ENCODE data around the gene METTL23. TPM values are rescaled to one million over a fixed set of nuclear protein-coding genes. Genes with fewer than 3 reads are reported as not detected.
"Not testable (repeated sequence)": the region's sequence is repeated elsewhere in the genome, so short reads cannot be mapped to it uniquely, and the experiment has no call there.

The METTL23 gene
- total and polyA plus RNA-seq, 8 donors, result 1.2 to 72.1 (median 31.7) TPM

DNA sequence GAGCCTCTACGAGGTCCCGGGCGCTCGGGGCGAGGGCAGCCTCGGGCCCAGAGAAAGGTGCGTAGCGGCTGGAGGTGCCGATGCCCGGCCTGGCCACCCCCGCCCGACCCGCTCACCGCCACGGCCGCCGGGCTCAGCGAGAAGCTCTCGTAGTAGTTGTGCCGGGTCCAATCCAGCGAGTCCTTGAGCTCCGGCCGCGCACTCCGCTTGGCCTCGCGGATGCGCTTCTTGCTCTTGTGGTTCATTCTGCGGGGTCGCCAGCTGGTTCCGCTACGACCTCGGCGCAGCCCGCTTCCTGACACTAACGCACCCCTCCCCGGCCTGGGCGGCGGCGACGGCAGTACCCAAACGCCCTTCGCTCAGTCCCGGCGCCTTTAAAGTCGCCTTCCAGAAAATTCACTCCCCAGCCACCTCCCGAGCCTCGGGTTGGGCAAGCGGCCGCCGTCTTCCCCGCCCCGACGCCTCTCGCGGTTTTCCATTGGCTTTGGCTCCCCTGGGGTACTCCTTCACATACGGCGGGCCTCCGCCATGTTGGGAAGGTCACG, 336 bp upstream of the METTL23 start, which contains the start of gene JMJD6:
TSS of gene JMJD6 (minus strand) at position 376 of the 545 bp plus-strand sequence. CDS start at position 245, 131 bp downstream.
- 0 to 1% (median 0%) methylated on average over 17 to 60 of the region's 60 CpGs for WGBS, 5 donors

DNA sequence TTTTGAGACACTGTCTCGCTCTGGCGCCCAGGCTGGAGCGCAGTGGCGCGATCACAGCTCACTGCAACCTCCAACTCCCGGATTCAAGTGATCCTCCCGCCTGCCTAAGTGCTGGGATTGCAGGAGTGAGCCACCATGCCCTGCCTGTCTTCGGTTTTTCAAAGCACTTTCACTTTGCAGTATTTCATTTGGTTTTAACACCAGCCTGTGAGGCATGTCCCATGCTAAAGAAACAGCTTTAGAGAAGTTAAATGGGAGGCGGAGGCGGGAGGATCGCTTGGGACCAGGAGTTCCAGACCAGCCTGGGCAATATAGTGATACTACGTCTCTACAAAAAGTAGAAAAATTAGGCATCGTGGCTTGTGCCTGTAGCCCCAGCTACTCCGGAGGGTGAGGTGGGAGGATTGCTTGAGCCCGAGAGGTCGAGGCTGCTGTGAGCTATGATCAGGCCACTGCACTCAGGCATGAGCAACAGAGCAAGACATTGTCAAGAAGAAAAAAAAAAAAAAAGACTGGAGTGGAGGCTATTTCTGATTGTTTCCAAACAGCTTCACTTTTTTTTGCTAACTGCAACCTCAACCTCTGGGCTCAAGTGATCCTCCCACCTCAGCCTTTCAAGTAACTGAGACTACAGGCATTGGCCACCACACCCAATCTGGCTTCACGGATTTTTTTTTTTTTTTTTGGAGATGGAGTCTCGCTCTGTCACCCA, 1.3 kb downstream of the METTL23 start:
- no peaks in the 10 kb centered on the region for H3K9me3 ChIP-seq
- intact Hi-C loops (cut with DNase I; ENCODE audit: low total_unique reads), result no loop called here
- peak overlapping the region; percentile 72 to 100 (median 100) for H3K27ac ChIP-seq
- H3K4me3 ChIP-seq, result peak overlapping the region; percentile 85 to 97 (median 90)
- TF ChIP-seq POLR2AphosphoS5 (IDR thresholded peaks at IDR 0.05) (no peak), EP300 (IDR thresholded peaks at IDR 0.05) (no peak), POLR2A (IDR thresholded peaks at IDR 0.05) (no peak)
- TF ChIP-seq, protein P1, sequence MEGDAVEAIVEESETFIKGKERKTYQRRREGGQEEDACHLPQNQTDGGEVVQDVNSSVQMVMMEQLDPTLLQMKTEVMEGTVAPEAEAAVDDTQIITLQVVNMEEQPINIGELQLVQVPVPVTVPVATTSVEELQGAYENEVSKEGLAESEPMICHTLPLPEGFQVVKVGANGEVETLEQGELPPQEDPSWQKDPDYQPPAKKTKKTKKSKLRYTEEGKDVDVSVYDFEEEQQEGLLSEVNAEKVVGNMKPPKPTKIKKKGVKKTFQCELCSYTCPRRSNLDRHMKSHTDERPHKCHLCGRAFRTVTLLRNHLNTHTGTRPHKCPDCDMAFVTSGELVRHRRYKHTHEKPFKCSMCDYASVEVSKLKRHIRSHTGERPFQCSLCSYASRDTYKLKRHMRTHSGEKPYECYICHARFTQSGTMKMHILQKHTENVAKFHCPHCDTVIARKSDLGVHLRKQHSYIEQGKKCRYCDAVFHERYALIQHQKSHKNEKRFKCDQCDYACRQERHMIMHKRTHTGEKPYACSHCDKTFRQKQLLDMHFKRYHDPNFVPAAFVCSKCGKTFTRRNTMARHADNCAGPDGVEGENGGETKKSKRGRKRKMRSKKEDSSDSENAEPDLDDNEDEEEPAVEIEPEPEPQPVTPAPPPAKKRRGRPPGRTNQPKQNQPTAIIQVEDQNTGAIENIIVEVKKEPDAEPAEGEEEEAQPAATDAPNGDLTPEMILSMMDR (IDR thresholded peaks at IDR 0.05), result no peak
- no peaks in the 10 kb centered on the region for H3K27me3 ChIP-seq
- peaks cover 39 to 83% (median 75%) of the 10 kb centered on the region in 4 donors for H3K4me1 ChIP-seq
- 23 to 44% (median 31%) methylated on average over 18 of the region's 18 CpGs for WGBS, 5 donors
- H3K36me3 ChIP-seq, result peaks cover 36 to 58% (median 51%) of the 10 kb centered on the region in 4 donors
- DNase-seq, result peak in 1 of 2 donors; percentile 49

More for the DNA sequence above, 336 bp upstream of the METTL23 start, which contains the start of gene JMJD6:
- DNase-seq, result peak; percentile 97 to 99
- Histone ChIP-seq H3K4me3 (peak within 1 kb of the TSS; percentile 85 to 97 (median 90)), H3K27me3 (no peaks in the 10 kb centered on the region), H3K27ac (peak within 1 kb of the TSS; percentile 98 to 100 (median 100)), H3K4me1 (peaks cover 38 to 80% (median 69%) of the 10 kb centered on the region in 4 donors), H3K9me3 (no peaks in the 10 kb centered on the region), H3K36me3 (peaks cover 40 to 58% (median 51%) of the 10 kb centered on the region in 4 donors)
- intact Hi-C loops (cut with DNase I; ENCODE audit: low total_unique reads), result no loop called here
- peak; percentile 86 to 95 (median 91) for TF ChIP-seq POLR2AphosphoS5 (IDR thresholded peaks at IDR 0.05)
- TF ChIP-seq, protein P1 (IDR thresholded peaks at IDR 0.05), result no peak
- no peak for TF ChIP-seq EP300 (IDR thresholded peaks at IDR 0.05)
- peak in 2 of 4 donors; percentile 86 to 96 for TF ChIP-seq POLR2A (IDR thresholded peaks at IDR 0.05)

DNA sequence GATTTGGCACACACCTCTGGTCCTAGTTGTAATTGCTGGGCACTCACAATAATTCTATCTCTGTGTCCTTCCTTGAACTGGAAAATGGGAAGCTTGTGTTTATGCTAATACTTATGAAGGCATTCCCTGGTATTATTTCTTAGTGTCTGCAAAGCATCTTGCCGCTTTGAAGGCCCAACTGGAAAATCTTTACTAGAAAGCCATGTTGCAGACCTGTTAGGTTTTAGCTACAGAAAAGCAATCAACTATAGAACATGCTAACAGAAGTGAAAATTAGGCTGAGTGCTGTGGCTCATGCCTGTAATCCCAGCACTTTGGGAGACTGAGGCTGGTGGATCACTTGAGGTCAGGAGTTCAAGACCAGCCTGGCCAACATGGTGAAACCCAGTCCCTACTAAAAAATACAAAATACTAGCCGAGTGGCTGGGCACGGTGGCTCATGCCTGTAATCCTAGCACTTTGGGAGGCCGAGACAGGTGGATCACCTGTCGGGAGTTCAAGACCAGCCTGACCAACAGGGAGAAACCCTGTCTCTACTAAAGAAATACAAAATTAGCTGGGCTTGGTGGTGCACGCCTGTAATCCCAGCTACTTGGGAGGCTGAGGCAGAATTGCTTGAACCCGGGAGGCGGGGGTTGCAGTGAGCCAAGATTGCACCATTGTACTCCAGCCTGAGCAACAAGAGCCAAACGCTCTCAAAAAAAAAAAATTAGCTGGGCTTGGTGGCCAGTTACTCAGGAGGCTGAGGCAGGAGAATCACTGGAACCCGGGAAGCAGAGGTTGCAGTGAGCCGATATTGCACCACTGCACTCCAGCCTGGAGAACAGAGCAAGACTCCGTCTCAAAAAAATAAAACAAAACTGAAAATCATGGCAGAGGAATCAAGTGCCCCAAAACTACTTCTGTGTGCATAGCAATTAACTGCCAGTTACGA, 5.4 kb downstream of the METTL23 start:
- Histone ChIP-seq H3K27ac (peak overlapping the region in 2 of 5 donors; percentile 44 to 53), H3K36me3 (peaks cover 41 to 67% (median 58%) of the 10 kb centered on the region in 4 donors), H3K4me1 (peaks cover 50 to 87% (median 77%) of the 10 kb centered on the region in 4 donors)
- H3K27me3 ChIP-seq; H3K4me3 ChIP-seq; H3K9me3 ChIP-seq; DNase-seq; intact Hi-C loops (cut with DNase I; ENCODE audit: low total_unique reads): not testable (repeated sequence)
- WGBS, 5 donors, result 79 to 87% (median 86%) methylated on average over 13 of the region's 13 CpGs

DNA sequence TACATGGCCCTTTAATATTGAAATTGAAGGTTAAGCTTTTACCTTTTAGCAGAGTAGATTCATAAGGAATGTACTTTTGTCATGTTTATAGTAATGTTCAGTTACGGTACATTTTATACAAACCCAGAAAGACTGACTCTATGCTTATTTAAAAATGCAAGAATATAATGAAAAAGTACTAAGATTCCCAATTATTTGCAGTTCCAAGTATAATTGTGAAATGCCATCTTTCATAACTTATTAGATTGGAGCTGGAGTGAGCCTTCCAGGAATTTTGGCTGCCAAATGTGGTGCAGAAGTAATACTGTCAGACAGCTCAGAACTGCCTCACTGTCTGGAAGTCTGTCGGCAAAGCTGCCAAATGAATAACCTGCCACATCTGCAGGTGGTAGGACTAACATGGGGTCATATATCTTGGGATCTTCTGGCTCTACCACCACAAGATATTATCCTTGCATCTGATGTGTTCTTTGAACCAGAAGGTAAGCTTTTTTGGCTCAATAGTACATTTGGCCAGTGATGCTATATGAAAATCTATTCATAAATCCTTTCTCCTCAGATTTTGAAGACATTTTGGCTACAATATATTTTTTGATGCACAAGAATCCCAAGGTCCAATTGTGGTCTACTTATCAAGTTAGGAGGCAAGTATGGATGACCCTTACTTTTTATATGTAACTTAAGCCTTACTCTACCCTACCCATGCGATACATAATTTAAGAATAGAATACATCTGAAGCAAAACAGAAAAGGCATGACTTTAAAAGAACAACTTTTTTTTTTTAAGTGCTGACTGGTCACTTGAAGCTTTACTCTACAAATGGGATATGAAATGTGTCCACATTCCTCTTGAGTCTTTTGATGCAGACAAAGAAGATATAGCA, 6.3 kb downstream of the METTL23 start:
- intact Hi-C loops (cut with DNase I; ENCODE audit: low total_unique reads), result no loop called here
- TF ChIP-seq, protein P1 (IDR thresholded peaks at IDR 0.05), result no peak
- TF ChIP-seq EP300 (IDR thresholded peaks at IDR 0.05), result no peak
- TF ChIP-seq POLR2AphosphoS5 (IDR thresholded peaks at IDR 0.05), result no peak
- TF ChIP-seq POLR2A (IDR thresholded peaks at IDR 0.05), result no peak
- no peak for DNase-seq
- Histone ChIP-seq H3K27me3 (no peaks in the 10 kb centered on the region), H3K4me3 (peak overlapping the region in 2 of 4 donors; percentile 67 to 84), H3K9me3 (no peaks in the 10 kb centered on the region), H3K4me1 (peaks cover 42 to 79% (median 71%) of the 10 kb centered on the region in 4 donors), H3K27ac (peak overlapping the region in 3 of 5 donors; percentile 14 to 100 (median 95)), H3K36me3 (peaks cover 41 to 67% (median 58%) of the 10 kb centered on the region in 4 donors)
- WGBS, 5 donors, result 60 to 78% (median 70%) methylated on average over 3 of the region's 3 CpGs
